Kidney glomerular epithelial cell (primary cell): ENCODE results near the gene TEDC2.

Experiments
- DNase-seq: peaks from one replicate; lab custom pipeline; 2025; lab: John Stamatoyannopoulos, UW

Gene TEDC2

GRCh38 chr16:2466667-2467527 lies 7.0 kb downstream of the TEDC2 start:
- DNase-seq, result no peak

- no peak for DNase-seq
These were observed 7.8 kb downstream of the TEDC2 start for GRCh38 chr16:2467528-2468232.

GRCh38 chr16:2468233-2468724 lies 8.4 kb downstream of the TEDC2 start:
- no peak for DNase-seq

GRCh38 chr16:2468725-2469398 lies 9.0 kb downstream of the TEDC2 start:
- DNase-seq, result no peak

GRCh38 chr16:2469399-2470233 lies 9.7 kb downstream of the TEDC2 start:
- no peak for DNase-seq

GRCh38 chr16:2470234-2470601 lies 10.3 kb downstream of the TEDC2 start:
- DNase-seq, result no peak

- DNase-seq, result no peak
These were observed 10.7 kb downstream of the TEDC2 start for GRCh38 chr16:2470603-2471015.

GRCh38 chr16:2471016-2471652 lies 11.2 kb downstream of the TEDC2 start, which contains the start of gene NTN3:
Gene NTN3 (plus strand): TSS chr16:2471297. CDS start chr16:2471702, 405 bp downstream.
- no peak for DNase-seq

GRCh38 chr16:2471653-2472487 lies 12.0 kb downstream of the TEDC2 start:
- no peak for DNase-seq

GRCh38 chr16:2472488-2472864 lies 12.6 kb downstream of the TEDC2 start:
- DNase-seq, result no peak

GRCh38 chr16:2472885-2473445 lies 13.1 kb downstream of the TEDC2 start:
- no peak for DNase-seq

GRCh38 chr16:2473446-2473926 lies 13.6 kb downstream of the TEDC2 start:
- no peak for DNase-seq

GRCh38 chr16:2473999-2474876 lies 14.3 kb downstream of the TEDC2 start:
- DNase-seq, result no peak

GRCh38 chr16:2474877-2475412 lies 15.0 kb downstream of the TEDC2 start, which contains the start of gene TBC1D24:
Gene TBC1D24 (plus strand): TSS chr16:2475127. CDS start chr16:2496149, 21,022 bp downstream.
- DNase-seq, result peak; percentile 42

- no peak for DNase-seq
These were observed 15.8 kb downstream of the TEDC2 start for GRCh38 chr16:2475413-2476344.

- no peak for DNase-seq
These were observed 16.4 kb downstream of the TEDC2 start for GRCh38 chr16:2476345-2476720.

- no peak for DNase-seq
These were observed 16.8 kb downstream of the TEDC2 start for GRCh38 chr16:2476741-2477140.
